ENCODE results near the gene EVC.

DNA sequence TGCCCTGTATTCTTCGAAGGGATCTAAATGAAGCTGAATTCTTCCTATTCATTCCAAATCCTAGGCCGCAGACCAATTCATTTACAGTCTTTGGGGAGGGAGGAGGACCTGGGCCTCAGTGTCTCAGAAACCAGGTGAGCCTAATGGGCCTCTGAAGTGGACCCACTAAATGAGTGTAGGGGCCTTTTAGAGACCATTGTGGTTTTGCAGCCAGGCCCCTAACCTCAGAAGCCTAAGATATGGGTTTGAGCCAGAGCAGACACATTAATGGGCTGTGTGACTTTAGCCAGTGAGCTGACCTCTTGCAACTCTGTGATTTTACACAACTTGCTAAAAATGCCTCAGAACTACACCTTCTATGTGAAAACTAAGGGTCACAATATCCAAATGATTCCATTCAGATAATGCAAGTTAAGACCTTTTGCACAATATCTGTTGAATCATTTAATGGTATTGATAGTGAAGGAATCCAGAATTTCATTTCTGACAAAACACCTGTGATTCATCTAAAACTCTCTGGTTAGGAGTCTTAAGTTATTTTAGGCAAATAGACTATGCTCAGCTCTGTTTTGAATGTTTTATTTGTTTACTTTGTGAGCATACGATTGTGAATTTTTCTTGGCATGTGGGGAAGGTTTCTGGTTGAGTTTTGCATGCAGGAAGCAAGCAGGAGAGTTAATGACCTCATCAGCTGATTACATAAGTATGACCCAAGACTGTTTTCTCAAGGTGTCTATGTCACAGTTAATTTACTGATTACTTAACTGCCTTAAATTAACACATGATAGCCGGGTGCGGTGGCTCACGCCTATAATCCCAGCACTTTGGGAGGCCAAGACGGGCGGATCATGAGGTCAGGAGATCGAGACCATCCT, 75.0 kb downstream of the EVC start:
- TF ChIP-seq POLR2A (IDR thresholded peaks at IDR 0.05) (no peak), CTCF (IDR thresholded peaks at IDR 0.05) (no peak)
